ENCODE measurements around the gene RNGTT.
"Not testable (repeated sequence)": the region's sequence is repeated elsewhere in the genome, so short reads cannot be mapped to it uniquely, and the experiment has no call there.

RNGTT gene

DNA sequence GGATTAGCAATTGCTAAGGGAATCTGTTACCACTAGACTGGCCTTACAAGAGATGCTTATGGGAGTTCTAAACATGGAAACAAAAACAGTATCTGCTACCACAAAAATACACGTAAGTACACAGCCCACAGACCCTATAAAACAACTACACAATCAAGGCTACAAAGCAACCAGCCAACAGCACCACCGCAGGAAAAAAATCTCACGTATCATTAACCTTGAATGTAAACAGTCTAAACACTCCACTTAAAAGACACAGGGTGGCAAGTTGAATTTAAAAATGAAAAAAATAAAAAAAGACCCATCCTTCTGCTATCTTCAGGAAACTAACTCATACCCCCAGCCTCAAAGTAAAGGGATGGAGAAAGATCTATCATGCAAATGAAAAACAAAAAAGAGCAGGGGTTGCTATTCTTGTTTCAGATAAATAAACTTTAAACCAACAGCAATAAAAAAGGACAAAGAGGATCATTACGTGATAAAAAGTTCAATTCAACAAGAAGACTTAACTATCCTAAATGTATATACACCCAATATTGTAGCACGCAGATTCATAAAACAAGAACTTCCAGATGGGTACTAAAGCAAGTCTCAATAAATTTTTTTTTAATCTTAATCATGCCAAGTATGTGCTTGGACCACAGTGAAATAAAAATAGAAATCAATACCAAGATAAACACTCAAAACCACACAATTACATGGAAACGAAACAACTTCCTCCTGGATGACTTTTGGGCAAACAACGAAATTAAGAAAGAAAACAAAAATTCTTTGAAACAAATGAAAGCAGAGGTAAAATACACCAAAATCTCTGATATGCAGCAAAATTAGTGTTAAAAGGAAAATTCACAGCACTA lies 52.3 kb downstream of the RNGTT start:
- no peak overlapping the region for H3K27ac Mint-ChIP-seq
- no peak overlapping the region for H3K4me3 Mint-ChIP-seq
- ATAC-seq (replicated peaks), result no peak
- peaks cover 35 to 68% of the 10 kb centered on the region in 2 donors for H3K4me1 Mint-ChIP-seq
- no peaks in the 10 kb centered on the region for H3K27me3 Mint-ChIP-seq
- H3K9me3 Mint-ChIP-seq, result peaks cover 9 to 11% of the 10 kb centered on the region in 2 donors
- no peak for DNase-seq
- H3K36me3 Mint-ChIP-seq, result peaks cover 45 to 73% of the 10 kb centered on the region in 2 donors

DNA sequence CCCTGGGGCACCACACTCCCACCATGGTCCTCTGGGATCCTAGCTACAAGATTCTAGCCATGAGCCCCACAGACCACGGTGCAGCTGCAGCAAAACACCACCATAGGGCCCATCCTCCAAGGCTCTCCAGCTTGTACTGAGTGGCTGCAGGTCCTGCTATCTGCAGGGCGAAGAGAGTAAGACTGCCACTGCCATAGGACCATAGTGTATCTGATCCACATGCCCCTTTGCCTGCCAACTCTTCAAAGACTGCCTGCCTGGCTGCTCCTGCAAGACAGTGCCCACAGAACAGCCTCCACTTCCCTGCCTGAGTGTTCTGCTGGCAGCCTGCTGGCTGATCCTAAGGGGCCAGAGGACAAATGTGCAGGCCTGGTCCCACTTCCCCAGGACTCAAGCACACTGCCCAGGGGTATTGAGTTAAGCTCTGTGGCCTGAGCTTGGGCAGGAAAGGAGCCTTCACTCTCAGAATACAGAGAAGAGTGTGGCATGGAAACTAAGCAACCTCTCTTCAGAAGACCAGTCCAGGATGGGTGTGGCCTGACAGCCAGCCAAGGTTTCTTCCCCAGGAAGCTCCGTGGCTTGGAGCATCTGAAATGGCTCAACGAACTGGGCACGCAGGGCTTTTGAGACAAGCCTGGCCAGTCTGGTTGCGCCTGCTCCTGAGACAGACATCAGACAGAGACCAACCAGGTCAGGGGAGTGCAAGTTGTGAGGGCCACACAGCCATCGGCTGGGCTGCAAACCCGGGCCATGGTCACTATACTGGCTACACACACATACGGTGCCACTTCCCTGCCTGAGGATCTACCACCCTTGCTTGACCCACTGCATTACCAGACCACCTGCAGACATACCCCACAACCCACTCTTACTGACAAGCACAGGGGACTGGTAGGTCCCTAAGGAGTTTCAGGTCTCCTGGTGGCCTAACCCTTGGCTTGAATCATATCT lies 54.5 kb downstream of the RNGTT start:
- Mint-ChIP-seq H3K27ac (peak overlapping the region; percentile 28), H3K4me1 (peaks cover 32 to 56% of the 10 kb centered on the region in 2 donors), H3K36me3 (peaks cover 41 to 69% of the 10 kb centered on the region in 2 donors), H3K27me3 (no peaks in the 10 kb centered on the region), H3K4me3 (no peak overlapping the region), H3K9me3 (peaks cover 5 to 7% of the 10 kb centered on the region in 2 donors)
- no peak for ATAC-seq (replicated peaks)
- no peak for DNase-seq

DNA sequence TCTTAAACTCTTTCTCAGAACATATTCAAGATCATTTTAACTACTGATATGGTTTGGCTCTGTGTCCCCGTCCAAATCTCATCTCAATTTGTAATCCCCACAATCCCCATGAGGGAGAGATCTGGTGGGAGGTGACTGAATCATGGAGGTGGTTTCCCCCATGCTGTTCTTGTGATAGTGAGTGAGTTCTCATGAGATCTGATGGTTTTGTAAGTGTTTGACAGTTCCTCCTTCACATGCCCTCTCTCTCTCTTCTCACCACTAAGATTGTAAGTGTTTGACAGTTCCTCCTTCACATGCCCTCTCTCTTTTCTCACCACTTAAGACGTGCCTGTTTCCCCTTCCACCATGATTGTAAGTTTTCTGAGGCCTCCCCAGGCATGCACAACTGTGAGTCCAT lies 56.3 kb downstream of the RNGTT start:
- H3K36me3 Mint-ChIP-seq, result peaks cover 39 to 65% of the 10 kb centered on the region in 2 donors
- peak; percentile 11 for DNase-seq
- H3K4me1 Mint-ChIP-seq, result peaks cover 19 to 39% of the 10 kb centered on the region in 2 donors
- not testable (repeated sequence) for H3K4me3 Mint-ChIP-seq, H3K9me3 Mint-ChIP-seq, H3K27ac Mint-ChIP-seq, H3K27me3 Mint-ChIP-seq
- peak; percentile 48 to 54 for ATAC-seq (replicated peaks)

GRCh38 chr6:88899569-88900316 lies 63.7 kb downstream of the RNGTT start:
- H3K27ac Mint-ChIP-seq, result no peak overlapping the region
- ATAC-seq (replicated peaks) (no peak), DNase-seq (no peak)
- no peaks in the 10 kb centered on the region for H3K4me1 Mint-ChIP-seq
- no peaks in the 10 kb centered on the region for H3K27me3 Mint-ChIP-seq
- no peak overlapping the region for H3K4me3 Mint-ChIP-seq
- no peaks in the 10 kb centered on the region for H3K9me3 Mint-ChIP-seq
- H3K36me3 Mint-ChIP-seq, result peaks cover 20 to 33% of the 10 kb centered on the region in 2 donors

DNA sequence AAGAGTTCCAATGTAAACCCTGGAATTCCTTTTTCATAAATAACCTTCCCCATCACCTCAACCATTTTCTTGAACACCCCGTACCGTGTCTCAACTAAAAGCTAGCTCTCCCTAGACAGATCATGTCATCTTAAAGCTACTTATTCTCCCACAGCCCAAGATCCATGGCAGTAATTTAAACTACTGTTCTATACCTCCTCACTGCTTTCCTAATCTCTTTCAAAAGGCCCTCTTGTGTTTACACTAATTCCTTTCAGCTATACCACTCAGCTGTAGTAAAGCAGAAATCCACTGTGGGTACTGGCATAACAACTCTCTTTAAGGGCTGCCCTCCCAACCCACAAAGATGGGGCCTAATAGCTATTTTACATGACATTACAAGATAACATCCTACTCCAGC lies 67.5 kb downstream of the RNGTT start:
- Mint-ChIP-seq H3K27ac (no peak overlapping the region), H3K27me3 (no peaks in the 10 kb centered on the region), H3K4me1 (no peaks in the 10 kb centered on the region), H3K4me3 (no peak overlapping the region), H3K36me3 (peaks cover 5 to 10% of the 10 kb centered on the region in 2 donors), H3K9me3 (no peaks in the 10 kb centered on the region)
- DNase-seq (no peak), ATAC-seq (replicated peaks) (no peak)

- Mint-ChIP-seq H3K4me3 (no peak overlapping the region), H3K9me3 (no peaks in the 10 kb centered on the region), H3K4me1 (no peaks in the 10 kb centered on the region), H3K36me3 (peaks cover 12 to 23% of the 10 kb centered on the region in 2 donors), H3K27me3 (no peaks in the 10 kb centered on the region), H3K27ac (no peak overlapping the region)
- DNase-seq (no peak), ATAC-seq (replicated peaks) (no peak)
Observed at GRCh38 chr6:88890860-88891845, 72.3 kb downstream of the RNGTT start.

GRCh38 chr6:88890394-88890793 lies 73.0 kb downstream of the RNGTT start:
- Mint-ChIP-seq H3K36me3 (peaks cover 18 to 31% of the 10 kb centered on the region in 2 donors), H3K9me3 (no peaks in the 10 kb centered on the region), H3K4me1 (no peaks in the 10 kb centered on the region), H3K27me3 (no peaks in the 10 kb centered on the region), H3K4me3 (no peak overlapping the region), H3K27ac (no peak overlapping the region)
- DNase-seq (no peak), ATAC-seq (replicated peaks) (no peak)

GRCh38 chr6:88884361-88884760 lies 79.1 kb downstream of the RNGTT start:
- Mint-ChIP-seq H3K27ac (no peak overlapping the region), H3K4me3 (no peak overlapping the region), H3K36me3 (peaks cover 28 to 49% of the 10 kb centered on the region in 2 donors), H3K4me1 (no peaks in the 10 kb centered on the region), H3K27me3 (no peaks in the 10 kb centered on the region), H3K9me3 (no peaks in the 10 kb centered on the region)
- no peak for ATAC-seq (replicated peaks)
- no peak for DNase-seq

GRCh38 chr6:88882536-88882935 lies 80.9 kb downstream of the RNGTT start:
- no peak for DNase-seq
- Mint-ChIP-seq H3K27me3 (no peaks in the 10 kb centered on the region), H3K9me3 (no peaks in the 10 kb centered on the region), H3K36me3 (peaks cover 25 to 42% of the 10 kb centered on the region in 2 donors), H3K4me3 (no peak overlapping the region), H3K4me1 (no peaks in the 10 kb centered on the region), H3K27ac (no peak overlapping the region)
- ATAC-seq (replicated peaks), result no peak

- ATAC-seq (replicated peaks) (no peak), DNase-seq (no peak)
- H3K36me3 Mint-ChIP-seq, result peaks cover 17 to 32% of the 10 kb centered on the region in 2 donors
- H3K9me3 Mint-ChIP-seq, result no peaks in the 10 kb centered on the region
- H3K27me3 Mint-ChIP-seq, result no peaks in the 10 kb centered on the region
- H3K4me1 Mint-ChIP-seq, result no peaks in the 10 kb centered on the region
- H3K27ac Mint-ChIP-seq, result no peak overlapping the region
- H3K4me3 Mint-ChIP-seq, result no peak overlapping the region
Observed at GRCh38 chr6:88881451-88881850, 82.0 kb downstream of the RNGTT start.

- ATAC-seq (replicated peaks) (no peak), DNase-seq (no peak)
- no peaks in the 10 kb centered on the region for H3K27me3 Mint-ChIP-seq
- H3K9me3 Mint-ChIP-seq, result no peaks in the 10 kb centered on the region
- H3K4me1 Mint-ChIP-seq, result no peaks in the 10 kb centered on the region
- H3K4me3 Mint-ChIP-seq, result no peak overlapping the region
- no peak overlapping the region for H3K27ac Mint-ChIP-seq
- H3K36me3 Mint-ChIP-seq, result peaks cover 7 to 18% of the 10 kb centered on the region in 2 donors
Observed at GRCh38 chr6:88880021-88880420, 83.4 kb downstream of the RNGTT start.

DNA sequence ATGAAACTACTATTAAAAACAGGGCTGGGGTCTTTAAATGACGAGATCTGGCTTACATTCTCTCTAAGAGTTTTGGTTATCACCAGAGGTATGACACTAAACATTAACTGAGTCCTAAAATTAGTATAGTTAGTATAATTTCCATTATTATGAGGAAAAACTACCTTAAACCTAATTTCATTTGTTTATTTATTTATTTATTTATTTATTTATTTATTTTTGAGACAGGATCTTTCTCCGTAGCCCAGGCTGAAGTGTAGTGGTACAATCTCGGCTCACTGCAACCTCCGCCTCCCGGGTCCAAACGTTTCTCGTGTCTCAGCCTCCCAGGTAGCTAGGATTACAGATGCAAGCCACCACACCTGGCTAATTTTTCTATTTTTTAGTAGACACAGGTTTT lies 85.5 kb downstream of the RNGTT start:
- Mint-ChIP-seq H3K9me3 (no peaks in the 10 kb centered on the region), H3K4me3 (no peak overlapping the region), H3K36me3 (peaks cover 1 to 6% of the 10 kb centered on the region in 2 donors), H3K27me3 (no peaks in the 10 kb centered on the region), H3K27ac (no peak overlapping the region), H3K4me1 (peaks cover 1 to 4% of the 10 kb centered on the region in 2 donors)
- DNase-seq, result no peak
- no peak for ATAC-seq (replicated peaks)

GRCh38 chr6:88872962-88873361 lies 90.5 kb downstream of the RNGTT start:
- H3K4me3 Mint-ChIP-seq, result no peak overlapping the region
- H3K36me3 Mint-ChIP-seq, result peaks cover 8 to 11% of the 10 kb centered on the region in 2 donors
- H3K4me1 Mint-ChIP-seq, result peaks cover 5 to 15% of the 10 kb centered on the region in 2 donors
- H3K27me3 Mint-ChIP-seq, result no peaks in the 10 kb centered on the region
- ATAC-seq (replicated peaks) (no peak), DNase-seq (no peak)
- no peak overlapping the region for H3K27ac Mint-ChIP-seq
- H3K9me3 Mint-ChIP-seq, result no peaks in the 10 kb centered on the region
